GM19455 (cell line): ENCODE data around the gene ADGRG3.

Experiments used
- ATAC-seq: cut with Tn5 transposase; IDR thresholded peaks from one replicate; pipeline ENCODE4 v1.9.1; 2021; ENCODE audit not compliant: unreplicated experiment

ADGRG3 gene

DNA sequence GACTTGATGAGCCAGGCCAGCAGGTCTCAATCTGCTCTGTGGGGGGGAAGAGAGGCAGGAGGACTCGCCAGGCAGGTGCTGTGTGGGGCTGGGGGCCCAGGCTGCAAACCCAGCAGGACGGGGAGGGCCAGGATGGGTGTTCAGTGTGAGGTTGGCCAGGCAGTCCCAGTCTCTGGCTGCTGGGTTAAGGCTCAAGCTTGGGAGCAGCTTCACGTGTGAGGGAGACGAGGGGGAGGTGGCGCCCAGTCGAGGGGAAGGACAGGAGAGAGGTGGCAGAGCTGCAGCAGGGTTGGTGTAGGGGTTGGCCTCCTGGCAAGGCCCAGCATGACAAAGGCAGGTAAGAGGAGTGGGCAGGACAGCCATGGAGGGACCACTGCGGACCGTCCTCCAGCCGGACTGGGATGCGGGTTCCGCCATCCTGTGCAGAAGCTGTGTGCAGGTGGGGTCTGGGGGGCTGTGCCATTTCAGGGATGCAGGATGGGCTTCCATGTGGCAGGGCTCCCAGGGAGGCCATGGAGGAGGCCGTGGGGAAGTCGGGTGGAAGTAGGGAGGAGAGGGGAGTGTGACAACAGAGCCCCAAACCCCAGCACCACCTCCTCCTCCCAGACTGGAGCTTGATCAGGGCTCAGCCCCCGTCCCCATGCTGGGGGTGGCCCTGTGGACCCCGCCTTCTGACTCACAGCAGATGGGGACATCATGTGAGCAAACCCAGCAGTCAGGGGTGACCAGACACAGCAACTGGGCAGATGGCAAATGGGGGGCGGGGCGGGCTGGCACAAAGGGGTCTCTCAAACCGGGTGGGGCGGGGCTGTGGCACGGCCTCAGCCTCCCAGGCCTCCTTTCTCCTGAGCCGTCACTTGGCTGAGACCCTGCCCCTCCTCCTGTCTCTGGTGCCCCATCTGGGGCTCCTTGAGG is 36.9 kb upstream of the ADGRG3 start:
- ATAC-seq = no peak

- ATAC-seq = no peak
Observed at GRCh38 chr16:57632568-57632967, 35.5 kb upstream of the ADGRG3 start.

DNA sequence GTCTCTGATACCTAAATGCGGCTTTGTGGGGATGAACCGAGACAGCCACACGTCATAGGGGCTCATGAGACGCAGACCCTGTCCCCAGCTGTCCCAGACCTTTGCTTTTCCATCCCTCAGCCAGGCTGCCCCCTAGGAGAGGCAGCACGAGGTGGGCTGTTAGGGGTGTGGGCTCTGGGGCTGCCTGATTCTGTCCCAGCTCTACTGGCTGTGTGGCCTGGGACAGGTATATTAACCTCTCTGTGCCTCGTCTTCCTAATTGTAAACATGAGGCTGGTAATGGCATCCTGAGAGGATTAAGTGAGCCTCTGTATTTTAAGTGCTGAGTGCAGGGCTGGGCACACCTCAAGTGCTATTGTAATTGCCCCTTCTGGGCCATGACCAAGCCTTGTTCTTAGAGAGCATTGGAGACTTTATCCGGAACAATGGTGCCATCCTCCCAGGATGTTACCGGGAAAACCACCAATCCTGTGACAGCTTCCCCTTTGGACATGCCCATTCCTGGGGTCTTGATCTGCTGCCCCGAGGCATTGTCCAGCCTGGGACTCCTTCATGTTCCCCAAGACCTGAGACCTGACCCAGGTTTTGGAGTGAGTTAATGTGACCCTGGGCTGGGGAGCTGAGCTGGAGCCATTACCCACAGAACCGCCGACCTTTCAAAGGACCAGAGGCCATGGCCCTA is 34.6 kb upstream of the ADGRG3 start:
- no peak for ATAC-seq

GRCh38 chr16:57634171-57634570 is 33.9 kb upstream of the ADGRG3 start:
- no peak for ATAC-seq

DNA sequence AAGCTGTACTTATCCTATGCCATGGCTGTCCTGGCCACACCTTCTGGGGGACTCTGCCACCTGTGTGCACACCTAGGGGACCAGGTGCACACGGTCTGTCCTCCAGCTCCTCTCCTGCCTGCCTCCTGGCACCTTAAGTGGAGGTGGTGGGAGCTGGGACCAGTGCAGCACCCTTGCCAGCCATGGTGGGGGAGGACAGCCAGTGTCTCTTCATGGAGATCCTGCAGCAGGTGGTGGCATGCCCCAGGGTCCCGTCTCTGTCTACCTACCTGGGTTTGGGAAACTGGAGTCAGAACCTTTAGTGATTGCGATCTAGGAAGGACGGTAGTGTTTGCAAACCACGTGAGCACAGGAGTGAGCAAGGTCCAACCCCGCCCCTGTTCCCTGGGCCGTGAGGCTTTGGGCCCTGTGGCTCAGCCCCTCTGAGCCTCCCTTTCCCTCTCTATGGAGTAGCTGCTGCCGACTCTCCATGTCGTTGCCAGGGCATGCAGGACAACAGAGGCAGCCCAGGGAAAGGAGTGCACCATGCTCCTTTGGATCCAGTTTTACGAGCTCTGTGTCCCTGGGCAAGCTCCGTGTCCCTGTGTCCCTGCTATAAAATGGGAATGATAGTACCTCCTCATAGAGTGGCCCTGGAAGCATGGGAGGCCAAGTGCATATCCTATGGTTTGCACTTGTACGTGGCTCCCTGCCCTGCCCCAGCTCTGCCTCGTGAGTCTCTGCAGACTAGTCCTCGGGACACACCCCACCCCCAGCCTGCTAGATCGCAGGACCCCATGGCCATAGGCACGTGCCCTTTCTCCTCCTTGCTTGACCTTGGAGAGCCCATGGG is 32.6 kb upstream of the ADGRG3 start:
- no peak for ATAC-seq

GRCh38 chr16:57636184-57636583 is 31.9 kb upstream of the ADGRG3 start:
- ATAC-seq = no peak

DNA sequence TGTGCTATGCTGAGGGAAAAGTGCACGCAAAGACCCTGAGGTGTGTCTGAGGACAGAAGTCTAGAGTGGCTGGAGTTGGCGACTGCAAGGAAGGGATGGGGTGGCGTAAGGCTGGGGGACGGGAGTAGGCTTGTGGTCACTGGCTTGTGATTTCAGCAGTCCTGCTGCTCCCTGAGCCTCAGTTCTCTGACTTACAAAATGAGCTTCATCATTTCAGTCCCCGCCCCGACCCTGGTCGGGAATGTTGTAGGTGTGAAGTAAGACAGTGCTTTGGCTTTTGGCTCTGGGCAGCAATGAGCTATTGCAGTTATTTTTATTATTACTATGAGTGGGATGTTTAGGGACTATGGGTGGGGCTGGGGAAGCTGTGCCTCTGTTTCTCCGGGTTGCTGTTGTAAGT is 31.1 kb upstream of the ADGRG3 start:
- no peak for ATAC-seq

- no peak for ATAC-seq
Observed at GRCh38 chr16:57637424-57637823, 30.7 kb upstream of the ADGRG3 start.

DNA sequence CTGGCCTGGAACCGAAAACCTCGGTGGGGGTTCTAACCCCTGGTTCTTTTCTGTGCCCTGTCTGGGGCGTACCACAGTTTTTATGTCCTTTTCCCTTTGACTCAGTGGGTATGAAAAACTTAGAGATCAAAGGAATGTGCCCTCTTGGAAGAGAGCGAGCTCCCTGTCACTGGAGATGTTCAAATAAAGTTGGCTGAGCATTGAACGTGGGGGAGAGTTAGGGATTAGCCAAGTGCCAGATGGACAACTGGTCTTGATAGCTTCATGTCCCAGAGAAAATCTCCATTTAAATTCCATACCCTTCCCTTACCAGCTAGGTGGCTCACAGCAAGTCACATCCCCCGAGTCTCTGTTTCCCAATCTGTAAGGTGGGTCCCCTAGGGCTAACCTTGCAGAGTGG is 30.1 kb upstream of the ADGRG3 start:
- ATAC-seq = no peak

GRCh38 chr16:57638381-57638780 is 29.7 kb upstream of the ADGRG3 start:
- ATAC-seq = no peak

DNA sequence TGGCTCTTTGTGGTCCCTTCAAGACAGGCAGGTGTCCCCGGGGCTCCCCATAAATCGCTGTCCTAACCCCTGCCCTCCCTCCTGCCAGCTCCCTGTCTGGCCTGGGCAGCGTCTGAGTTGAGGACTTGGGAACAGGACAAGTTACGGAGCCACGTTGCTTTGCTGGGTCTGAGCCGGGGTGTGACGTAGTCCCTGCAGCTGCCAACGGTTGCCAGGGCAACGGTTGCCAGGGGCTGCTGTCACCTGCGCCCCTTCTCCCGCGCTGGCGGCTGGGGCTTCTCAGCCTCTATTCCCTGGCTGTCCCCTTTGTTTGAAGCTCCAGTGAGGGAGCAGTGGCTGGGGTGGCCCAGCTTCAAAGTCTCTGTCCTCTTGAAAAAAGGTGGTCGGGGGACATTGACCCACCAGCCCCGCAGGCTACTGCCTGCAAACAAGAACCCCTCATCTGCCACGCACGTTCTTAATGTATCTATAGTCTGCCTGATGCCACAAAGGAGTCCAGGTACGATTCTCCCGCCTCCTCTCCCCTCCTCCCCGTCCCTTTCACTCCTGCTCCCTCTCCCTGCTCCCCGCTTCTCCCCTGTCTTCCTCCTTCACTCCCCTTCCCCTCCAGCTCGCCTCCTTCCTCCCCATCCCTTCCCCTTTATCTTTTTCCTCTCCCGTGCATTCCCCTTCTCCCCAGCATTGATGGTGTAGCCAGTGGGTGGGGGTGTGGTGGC is 28.8 kb upstream of the ADGRG3 start:
- ATAC-seq = no peak

DNA sequence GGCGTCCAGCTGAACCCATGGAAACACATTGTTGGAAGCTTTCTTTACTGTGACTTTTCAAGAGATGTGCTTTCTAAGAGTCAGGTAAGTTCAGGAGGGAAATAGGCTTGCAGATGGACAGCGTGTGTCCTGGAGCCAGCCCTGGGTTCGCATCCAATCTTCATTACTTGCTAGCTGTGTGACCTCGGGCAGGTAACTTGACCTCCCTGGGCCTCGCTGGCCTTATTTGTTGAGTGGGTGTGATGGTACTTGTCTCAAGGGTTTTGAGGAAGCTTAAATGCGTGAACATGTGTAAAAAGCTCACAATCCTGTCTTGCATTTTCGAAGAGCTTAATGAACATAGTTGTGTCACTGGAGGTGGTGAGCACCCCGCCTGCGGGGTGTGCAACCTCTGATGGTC is 27.9 kb upstream of the ADGRG3 start:
- ATAC-seq = no peak

DNA sequence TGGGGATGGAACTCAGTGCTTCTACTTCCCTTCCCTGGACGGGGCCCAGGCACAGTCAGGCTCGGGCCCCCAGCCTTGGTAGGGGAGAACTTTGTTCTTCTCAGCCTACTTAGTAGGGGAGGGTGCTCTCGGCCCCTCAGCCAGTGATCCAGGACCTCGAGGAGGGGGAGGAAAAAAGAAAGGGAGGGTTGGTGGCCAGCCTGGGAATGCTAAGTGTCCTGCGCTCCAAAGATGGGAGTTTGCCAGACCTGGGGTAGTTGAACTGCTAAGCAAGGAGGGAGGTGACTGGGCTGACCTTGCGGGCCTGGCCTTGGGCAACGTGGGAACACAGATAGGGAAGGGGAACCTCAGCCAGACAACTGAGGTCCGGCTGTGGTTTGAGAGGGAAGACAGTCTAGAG is 27.5 kb upstream of the ADGRG3 start:
- no peak for ATAC-seq

- ATAC-seq = no peak
Observed at GRCh38 chr16:57642160-57643135, 25.7 kb upstream of the ADGRG3 start.

DNA sequence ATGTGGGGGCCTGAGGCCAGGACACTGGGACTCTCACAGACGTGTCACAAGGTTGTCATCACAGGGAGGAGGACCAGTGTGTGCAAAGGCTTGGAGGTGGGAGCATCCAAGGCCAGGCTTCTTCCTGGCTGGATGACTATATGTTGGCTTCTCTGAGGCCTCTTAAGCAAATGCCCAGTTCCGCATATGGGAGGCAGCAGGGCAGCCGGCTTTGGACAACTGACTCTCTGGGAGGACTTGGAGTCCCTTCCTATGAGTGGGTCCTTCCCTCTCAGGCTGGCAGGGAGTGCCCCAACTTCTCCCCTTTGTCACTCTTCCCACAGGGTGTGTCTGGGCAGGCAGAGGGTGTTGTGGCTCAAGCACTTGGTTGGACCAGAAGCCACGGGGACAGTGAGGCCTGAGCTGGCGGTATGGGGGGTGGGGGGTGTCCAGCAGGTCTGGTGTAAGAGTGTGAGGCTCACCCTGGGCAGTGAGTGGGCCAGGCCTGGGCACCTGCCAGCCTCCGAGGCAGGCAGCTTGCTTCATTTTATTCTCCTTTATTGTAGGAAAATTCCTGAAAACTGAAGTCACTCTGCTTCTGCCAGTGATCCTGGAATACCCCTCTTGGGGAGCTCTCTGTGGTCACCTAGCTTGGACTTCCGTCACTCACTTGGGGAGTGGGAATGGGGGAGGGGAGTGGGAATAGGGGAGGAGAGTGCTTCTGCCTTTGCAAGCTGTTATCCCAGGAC is 24.8 kb upstream of the ADGRG3 start:
- ATAC-seq = no peak

- no peak for ATAC-seq
Observed at GRCh38 chr16:57643910-57644309, 24.2 kb upstream of the ADGRG3 start.

DNA sequence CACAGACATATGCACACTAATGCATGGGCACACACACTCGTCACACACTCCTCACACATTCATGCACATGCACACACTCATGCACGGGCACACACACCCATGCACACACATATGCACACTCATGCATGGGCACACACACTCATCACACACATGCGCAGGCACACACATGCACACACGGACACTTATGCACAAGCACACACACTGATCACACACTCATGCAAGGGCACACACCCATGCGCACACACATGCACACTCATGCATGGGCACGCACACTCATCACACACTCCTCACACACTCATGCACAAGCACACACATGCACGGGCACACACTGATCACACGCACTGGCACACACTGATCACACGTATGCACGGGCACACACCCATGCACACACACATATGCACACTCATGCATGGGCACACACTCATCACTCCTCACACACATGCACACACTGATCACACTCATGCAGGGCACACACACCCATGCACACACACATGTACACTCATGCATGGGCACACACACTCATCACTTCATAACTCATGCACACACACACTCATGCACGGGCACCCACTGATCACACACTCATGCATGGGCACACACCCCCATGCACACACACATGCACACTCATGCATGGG is 23.6 kb upstream of the ADGRG3 start:
- no peak for ATAC-seq

DNA sequence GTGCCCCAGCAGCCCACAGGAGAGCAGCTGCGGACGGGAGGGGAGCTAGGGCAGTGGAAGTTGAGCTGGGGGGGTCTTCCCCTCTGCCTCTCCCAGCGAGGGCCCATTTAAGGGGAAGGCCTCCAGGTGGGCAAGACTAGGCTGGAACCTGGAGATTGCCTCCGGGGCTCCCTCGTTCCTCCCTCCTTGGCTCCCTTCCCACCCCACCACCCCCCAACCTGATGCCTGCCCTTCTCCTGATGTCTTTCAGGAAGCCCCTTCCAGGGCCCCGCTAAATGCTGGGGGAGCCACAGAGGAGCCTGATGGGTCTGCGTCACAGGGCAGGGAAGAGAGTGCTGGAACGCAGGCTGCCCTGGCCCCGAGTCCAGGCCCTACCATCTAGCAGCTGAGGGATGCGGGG is 22.9 kb upstream of the ADGRG3 start:
- ATAC-seq = no peak
